SK-N-MC (cell line): ENCODE measurements around the gene APOF.

Experiments used
- EZH2 ChIP-seq: fragments of 200-600 bp; sonication (generic); IDR thresholded peaks from one replicate; pipeline ENCODE4 v1.6.1; 2017; ENCODE audit warnings: antibody characterized with exemption
- FOXP2 ChIP-seq: optimal IDR thresholded peaks from 2 replicates; pipeline ENCODE3; 2011; ENCODE audit warnings: mild to moderate bottlenecking, moderate library complexity; ENCODE audit not compliant: insufficient read depth; ENCODE audit errors: extremely low read length, control extremely low read depth
- POLR2AphosphoS5 ChIP-seq: IDR thresholded peaks from 2 replicates; pipeline ENCODE4 v1.6.1; 2012; ENCODE audit warnings: mild to moderate bottlenecking, low read depth, low read length, borderline replicate concordance

GRCh38 chr12:56346675-56347074, 16.0 kb downstream of the APOF start:
- no peak for TF ChIP-seq POLR2AphosphoS5
- TF ChIP-seq EZH2: no peak
- TF ChIP-seq FOXP2: no peak
